CD4-positive, alpha-beta T cell treated with Interleukin-12 subunit alpha and Interleukin-12 subunit beta, for 1 hour (primary cell): ENCODE results near the gene SNAI3.

Source experiments
- DNase-seq: peaks from one replicate; pipeline ENCODE4 v3.0.0-alpha.2; 2020

Gene SNAI3

DNA sequence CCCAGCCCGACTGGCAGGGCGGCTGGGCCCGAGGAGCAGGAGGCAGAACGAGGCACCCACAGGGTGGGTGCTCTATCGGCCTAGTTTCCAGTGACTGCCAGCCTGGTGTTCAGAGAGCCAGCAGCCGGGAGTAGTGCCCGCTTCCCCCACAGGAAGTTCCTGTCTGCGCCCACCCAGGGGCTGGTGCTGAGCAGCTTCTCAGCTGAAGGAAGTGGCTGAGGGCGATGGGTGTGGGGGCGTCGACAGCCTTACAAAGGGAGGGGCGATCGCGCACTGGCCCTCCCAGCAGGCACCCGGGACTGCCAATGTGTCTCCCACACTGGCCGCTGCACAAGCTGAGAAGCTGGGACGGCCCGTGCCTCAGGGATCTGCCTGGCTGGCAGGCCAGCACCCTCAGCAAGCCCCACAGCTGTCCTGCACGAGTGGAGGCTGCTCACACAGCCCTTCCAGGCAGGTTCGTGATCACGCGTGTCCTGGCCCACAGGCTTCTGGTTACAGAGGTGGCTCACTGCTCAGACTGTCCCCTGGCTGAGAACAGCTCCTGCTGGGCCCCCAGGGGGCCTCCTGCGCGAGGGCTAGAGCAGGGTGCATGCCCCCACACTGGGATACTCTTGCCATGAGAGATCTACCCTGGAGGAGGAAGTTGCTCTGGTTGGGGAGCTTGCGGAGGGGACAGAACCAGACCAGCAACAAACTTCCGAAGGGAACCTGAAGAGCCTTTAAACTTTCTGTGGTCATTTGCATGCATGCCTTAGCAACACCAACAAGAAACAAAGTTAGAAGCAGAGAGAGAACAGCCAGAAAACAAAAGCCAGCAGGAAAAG is 17.4 kb upstream of the SNAI3 start:
- peak; percentile 76 for DNase-seq

DNA sequence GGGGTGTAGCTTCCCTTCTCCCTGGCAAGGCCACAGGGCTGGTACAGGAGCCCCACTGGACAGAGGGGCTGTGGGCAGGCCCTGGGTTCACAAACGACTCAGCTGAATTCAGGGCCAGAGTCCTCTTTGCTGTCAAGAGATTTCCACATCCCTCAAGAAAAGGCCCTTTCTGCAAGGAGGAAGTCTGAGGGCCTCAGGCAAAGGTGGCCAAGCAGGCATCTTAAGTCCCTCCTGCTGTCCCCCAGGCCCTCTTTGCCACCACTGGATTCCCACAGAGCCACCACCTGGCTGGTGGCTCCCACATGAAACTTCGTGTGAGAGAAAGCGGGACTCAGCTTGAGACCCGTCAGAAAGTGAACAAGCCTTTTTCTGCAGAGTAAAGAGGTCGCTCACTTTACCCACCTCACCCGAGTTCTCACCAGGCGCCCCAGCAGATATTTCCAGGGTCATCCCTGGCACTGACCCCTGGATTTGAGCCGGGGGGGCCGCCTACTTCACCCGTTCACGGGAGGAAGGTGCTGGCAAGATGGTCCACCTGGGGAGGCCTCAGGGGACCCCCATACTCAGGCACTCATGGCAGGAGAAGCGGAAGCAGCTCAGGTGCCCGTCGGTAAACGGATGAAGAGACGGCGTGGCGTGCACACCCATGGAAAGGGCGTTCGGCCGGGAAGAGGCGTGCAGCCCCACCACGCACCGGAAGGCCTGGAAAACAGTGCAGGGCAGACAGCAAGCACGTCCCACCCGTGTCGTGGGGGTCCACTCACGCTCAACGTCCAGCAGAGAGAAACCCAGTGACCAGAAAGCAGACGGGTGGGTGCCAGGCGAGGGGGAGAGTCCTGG is 16.3 kb upstream of the SNAI3 start:
- peak; percentile 10 for DNase-seq

DNA sequence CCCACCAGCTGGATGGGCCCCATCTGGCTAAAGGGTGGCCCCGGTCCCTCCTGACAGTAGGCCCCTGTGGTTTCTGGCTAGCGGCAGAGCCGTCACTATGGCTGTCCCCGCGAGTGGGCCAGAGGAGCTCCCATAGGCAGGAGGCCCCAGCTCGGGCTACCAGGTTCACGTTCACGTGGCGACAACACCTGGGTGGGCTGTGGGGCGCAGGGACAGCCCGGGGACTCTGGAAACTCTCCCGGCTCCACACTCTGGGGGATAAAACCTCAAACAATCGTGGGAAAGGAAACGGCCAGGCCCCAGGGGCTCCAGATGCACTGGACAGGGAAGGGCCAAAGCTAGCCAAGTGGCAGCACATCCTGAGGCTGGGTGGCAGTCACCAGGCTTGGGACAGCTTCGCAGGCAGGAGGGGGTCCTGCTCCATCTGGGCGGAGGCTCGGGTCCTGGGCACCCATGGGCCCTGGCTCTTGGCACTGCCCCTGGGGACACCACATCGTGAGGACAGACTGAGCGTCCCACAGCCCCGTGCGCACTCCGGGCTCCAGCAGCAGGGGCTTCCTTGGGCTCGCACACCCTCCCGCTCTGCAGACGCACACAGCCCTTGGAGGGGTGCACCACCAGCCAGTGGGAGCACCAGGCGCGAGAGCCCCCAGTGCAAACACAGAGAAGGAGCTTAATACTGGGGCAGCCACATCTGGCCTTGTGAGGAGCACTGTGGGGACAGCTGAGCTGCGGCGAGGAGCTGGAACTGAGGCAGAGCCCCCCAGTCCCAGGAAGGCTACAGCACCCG is 15.5 kb upstream of the SNAI3 start:
- DNase-seq = peak; percentile 18

DNA sequence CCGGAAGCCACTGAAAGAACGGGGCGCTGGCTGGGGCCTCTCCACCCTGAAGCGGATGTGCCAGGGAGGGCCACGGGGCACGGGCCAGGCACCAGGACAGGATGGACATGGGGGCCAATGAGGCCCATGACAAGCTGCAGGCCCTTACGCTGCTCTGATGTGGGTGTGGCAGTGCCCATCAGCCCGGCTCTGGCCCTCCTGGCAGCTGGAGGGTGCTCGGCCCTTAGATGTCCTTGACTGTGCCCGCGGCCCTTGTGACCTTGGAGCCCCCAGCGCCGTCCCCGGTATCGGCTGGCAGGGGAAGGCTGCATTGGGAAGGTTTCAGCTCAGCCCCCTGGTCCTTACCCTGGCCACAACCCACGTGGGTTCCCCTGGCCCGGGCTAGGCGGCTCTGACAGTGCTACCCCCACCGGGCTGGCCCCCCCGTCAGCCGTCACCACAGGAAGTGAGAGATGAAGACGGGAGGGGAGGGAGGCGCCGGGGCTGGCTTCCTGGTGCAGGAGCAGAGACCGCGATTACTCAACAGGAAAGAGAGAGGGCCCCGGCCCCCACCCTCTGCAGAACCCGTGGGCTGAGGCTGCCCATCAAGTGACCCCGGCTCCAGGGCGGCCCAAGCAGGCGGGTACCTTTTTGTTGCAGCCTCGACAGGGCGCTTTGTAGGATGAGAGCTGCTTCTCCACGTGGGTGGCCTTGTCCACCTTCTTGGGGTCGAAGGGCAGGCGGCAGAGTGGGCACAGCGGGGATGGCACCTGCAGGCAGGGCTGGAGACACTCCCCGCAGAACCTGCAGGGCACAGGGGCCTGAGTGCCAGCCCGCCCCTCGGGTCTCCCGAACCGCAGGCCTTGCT is 14.6 kb upstream of the SNAI3 start:
- peak; percentile 94 for DNase-seq

DNA sequence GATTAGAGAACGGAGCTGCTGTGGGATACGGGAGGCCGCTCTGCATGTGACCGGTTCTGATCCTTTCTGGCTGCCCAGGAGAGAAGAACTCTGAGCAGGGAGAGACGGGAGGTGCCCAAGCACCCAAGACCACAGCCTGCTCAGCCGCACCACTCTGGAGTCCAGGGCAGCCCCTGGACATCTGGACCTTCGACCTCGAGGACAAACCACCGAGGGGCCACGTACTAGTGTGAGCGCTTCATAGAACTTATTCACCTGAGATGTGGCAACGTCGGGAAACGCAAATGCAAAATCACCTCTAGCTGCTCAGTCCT is 14.0 kb upstream of the SNAI3 start:
- DNase-seq = no peak

DNA sequence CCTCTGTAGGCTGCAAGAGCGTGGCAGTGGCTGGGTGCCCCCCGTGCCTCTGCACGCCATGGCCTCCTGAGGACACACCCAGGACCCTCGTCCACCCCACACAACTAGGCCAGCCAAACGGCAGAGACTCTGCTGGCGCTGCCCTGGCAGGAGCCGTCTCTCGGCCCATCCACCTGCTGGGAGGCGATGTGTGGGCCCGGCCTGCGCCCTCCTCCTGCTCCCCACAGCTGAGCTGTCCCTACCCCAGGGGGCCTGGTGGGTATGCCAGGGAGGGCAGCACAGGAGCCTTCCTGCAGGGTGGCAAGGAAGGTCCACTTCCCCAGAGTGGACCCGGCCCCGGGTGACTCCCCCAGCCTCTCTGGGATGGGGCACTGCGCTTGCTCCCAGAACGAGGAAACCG is 12.9 kb upstream of the SNAI3 start:
- no peak for DNase-seq

DNA sequence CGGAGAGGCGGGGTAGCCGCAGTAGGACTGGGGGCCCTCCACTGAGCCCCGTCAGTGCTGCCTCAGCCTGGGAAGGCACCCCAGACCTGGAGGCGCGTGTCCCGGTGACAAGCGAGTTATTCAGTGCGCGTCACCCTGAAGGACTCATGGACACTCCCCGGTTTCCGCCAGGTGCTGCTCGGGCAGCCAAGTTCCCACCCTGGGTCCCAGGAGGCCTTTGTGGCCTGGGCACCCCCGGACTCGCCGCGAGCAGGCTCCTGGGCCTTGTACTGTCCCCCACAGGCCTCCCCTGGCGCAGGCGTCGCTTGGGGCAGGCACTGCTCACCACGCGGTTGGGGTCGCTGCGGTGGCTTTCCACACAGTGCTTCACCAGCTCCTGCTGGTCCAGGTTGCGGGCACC is 12.3 kb upstream of the SNAI3 start:
- no peak for DNase-seq

DNA sequence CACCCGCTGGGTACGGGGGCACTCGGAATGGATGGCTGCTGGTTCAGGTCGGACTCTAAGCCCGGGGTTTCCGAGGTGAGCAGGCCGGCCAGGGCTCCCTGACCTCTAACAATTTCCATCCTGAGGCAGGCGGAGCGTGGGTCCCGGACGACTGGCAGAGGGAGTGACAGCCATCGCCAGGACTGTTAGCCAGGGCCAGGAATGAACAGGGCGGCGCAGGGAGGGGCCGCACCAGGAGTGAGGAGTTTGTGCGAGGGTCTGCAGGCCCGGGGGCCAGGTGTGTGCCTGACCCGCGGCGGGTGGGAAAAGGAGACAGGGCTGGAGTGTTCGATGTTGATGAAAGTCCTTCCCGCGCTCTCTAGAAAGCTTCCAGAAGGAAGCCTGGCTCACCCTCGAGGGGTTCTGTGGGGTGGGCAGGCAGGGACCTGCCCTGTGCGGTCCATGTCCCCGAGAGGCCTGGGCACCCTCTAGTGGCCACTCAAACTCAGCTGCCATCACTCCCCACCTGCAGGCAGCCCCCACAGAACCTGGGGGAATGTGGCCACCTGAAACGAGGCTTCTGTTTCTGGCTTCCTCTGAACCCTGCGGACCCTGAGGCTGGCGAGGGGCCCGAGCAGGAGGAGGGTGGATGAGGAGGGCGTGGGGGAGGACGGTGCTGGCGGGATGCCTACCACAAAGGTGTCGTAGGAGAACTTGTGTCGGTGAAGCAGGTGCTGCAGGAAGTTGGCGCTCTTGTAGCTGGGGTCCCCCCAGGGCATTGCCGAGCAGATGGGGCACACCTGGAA is 11.7 kb upstream of the SNAI3 start:
- peak; percentile 40 for DNase-seq

DNA sequence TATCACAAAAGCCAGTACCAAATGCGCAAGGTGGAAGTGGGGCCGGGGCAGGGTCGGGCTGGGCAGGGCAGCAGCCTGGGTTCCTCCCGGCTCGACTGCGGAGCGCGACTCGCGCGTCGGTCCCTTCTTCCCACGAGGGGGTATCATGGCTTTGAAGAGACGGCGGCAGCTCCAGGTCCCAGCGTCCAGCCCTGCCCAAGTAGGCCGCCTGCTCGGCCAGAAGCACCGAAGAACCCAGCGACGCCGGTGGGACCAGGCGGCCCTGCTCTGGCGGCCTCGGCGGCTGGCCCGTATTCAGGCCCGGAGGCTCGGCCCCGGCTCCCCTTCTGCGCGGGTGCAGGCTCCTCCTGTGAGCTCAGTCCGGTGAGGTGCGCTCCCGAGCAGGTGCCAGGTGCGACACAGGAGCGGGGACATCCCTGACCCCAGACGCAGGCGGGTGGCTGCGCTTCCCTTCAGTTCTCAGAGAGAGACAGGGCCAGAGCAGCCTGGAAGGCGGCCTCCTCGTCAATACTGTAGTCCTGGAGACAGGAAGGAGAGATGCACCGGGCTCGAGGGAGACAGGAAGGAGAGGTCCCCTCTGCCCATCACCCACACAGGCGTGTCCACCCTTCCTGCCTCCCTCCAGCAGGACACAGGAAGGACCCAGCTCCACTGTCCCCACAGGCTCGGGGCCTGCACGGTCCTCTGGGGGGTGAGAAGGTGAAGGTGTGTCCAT is 11.0 kb upstream of the SNAI3 start:
- DNase-seq = no peak

DNA sequence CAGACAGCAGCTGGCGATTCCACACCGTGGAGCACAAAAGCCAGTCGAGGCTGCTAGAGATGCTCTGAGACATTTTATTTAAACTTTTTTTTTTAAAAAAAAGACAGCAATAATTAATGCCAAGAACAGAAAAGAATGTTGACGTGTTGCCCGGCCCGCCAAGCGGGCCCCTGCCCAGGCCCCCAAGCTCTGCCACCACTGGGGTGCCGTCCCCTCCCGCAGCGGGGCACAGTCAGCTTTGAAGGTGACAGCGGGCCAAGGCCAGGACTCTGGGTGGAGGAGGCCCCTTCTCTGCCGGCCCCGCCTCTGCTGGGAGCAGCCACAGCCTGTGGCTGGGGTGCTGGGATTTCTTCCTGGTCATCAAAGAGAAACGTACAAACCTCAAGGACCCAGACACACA is 10.1 kb upstream of the SNAI3 start:
- no peak for DNase-seq

DNA sequence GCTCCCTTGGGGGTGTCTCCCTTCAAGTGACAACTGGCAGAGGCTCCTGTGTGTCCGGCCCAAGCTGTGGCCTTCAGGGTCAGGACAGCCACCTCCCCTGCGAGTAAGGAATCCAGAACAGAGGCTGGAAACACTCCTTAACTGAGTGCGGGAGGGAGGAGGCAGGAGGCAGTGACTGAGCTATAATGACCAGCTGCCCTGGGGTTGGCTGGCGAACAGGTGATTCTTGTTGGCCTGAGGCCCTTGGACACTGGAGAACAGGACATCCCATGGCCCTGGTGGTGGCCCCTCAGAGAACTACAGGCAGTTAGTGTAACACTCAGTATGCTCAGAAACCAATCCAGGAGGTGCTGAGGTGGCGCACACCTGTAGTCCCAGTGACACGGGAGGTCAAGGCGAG is 9.4 kb upstream of the SNAI3 start:
- no peak for DNase-seq

DNA sequence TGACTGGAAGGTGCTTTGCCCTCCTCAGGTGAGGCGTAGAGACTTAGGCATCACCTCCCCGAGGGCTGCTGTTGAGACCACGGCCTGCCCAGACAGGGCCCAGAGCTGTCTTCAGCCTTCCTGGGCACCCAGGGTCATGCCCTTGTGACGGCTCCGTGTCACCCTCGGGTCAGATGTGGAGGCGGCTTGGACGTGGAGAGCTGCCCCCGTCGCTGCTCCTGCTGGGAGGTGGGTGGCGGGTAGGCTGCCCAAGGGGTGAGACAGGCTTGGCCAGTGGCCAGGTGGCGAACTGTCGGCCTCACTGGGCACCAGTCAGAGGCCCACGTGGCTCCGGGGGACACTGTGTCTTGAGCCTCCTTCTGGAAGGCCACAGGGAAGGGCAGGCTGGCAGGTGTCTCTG is 8.9 kb upstream of the SNAI3 start:
- DNase-seq = no peak

DNA sequence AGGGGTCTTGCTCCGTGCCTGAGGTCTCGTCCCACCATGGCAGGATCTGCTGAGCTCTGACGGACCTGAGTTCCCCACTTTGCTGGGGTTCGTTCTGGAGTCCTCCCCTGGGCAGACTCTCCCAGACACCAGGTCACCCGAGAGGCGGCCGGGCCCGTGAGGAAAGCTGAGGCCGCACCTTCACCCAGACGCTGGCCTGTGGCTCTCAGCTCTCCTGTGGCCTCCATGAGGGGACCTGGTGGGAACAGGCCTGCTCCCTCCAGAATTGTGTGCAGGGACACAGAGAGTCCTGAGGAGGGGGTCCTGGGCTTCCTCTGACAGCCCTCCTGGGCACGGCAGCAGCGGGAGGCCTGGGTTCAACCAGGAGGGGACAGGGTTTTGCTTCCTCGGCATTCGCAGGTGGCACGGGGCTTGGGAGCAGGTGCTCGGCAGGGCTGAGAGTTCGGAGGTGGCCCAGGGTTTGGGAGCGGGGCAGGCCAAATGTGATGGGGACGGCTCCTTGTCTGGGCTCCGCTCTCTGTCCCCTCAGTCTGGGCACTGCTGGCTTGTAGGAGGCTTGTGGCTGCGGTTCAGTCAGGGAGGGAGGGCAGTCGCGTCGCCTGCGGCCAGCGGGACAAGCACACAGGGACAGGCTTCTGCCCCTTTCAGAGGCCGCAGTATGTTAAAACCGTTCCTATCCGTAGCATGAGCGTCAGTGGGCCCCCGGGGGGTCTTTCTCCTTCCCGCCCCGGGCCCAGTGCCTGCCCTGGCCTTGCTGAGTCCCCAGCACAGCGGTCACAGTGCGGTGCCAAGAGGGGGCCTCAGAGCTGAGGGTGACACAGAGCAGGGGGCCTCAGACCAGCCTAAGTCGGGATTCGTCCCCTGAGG is 8.1 kb upstream of the SNAI3 start:
- no peak for DNase-seq

DNA sequence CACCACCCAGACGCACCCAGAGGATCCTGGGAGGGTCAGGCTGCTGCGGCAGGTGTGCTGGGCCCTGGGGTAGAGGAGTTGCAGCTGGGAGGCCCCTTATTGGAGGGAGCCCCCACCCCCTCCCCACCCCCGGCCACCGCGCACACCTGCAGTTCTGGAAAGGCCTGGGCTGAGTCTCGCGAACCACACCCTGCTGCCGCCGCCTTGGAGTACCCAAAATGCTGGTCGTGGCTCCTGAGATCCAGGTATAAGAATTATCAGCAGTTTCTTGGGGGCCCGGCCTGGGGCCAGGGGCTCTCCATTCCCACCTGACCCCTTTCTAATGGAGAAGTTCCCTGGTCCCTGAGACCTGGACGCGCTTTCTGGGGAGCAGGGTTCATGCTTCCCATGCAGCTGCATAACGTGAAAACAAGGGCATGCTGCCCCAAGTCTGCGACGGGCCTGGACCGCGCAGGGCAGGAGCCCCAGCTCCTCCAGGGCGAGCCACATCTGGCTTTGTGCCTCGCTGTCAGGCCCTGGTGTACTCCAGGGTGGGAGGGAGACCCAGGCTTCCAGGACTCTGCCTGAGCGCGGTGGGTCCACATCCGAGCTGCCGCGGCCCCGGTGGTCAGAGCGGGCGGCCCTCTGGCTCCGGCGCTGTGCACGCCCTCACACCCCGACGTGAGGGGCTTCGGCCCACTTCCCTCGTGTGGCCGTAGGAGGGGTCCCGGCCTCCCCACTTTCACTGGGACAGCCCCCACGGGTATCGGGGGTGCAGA is 7.3 kb upstream of the SNAI3 start:
- DNase-seq = no peak

DNA sequence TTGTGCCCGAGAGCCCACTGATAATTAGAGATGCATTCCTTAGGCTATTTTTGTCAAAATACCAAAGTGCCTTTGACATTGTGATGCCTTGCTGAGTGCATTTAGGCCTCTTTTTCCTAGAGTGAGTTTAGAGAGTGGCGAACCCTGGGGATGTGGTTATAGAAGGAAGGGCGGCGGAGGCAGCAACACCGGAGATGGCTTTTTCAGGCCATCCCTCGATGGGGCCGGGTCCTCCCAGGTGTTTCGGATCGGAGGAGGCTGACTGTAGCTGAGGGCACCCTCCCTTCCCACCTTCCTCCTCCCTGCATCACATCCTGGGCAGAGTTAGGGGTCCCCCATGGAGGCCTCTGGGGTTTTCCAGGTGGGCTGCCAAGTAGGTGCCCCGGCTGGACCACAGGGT is 6.6 kb upstream of the SNAI3 start:
- DNase-seq = no peak

DNA sequence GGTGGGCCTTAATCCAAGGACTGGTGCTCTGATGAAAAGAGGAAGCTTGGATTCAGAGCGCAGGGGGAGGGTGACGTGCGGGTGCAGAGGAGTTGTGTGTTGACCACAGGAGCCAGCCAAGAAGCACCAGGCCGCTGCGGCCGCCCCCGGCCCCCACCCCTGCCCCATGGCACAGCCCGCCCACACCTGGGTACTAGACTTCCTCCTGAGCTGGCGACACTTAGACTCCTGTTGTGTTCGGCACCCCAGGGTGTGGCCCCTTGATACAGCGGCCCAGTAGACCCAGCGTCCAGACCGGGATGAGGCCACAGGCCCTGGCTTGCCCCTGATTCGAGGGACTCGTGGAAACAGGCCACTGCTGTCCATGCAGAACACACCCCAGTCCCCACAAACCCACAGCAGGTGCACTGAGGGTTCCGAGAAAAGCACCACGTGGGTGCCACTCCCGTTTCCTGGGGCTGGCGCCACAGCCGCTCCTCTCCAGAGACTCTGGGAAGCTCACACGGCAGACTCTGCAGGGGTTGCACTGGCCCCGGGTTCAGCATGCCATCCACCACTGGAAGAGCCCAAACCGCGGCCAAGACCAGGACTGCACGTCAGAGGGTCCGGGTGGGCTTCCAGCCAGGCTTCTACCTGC is 5.7 kb upstream of the SNAI3 start:
- peak; percentile 40 for DNase-seq

DNA sequence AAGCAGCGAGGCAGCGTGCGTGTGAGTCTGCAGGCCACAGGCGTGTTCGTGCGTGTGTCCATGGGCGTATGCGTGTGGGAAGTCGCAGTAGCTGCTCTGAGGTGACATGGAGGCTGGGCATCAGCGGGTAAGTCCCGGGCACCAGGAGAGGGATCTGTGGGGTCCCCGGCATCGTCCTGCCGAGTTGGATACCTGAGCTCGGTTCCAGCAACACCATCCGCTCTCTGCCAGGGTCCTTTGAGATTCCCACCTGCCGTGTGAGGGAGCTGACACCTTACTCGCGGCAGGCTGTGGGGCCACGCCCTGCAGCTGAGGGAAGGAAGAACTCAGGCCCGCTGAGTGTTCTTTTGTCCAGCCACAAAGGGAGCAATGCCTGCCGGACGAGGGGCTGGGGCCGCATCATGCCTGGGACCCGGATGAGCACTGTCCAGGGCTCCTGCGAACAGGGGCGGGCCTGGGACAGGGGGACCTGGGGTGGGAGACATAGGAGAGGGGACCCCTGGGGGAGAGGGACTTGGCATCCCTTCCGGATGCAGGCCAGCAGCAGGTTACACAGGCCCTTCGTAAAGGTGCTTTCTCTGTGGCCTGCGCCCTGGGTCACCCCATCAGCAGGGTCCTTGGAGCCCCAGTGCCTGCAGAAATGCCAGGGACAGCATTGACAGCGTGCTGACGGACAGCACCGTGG is 5.0 kb upstream of the SNAI3 start:
- DNase-seq = no peak
